SK-N-SH treated with all-trans-retinoic acid at 6 μM for 48 hours (cell line): ENCODE data around the gene VSIG1.

ENCODE experiments used
- ATAC-seq: fragments of 200-7000 bp; cut with Tn5 transposase; 3 replicates; pipeline ENCODE4 v1.9.1; 2020; ENCODE audit warnings: mild to moderate bottlenecking, moderate library complexity
- ARNTL ChIP-seq: fragments of 450-650 bp; formaldehyde crosslinking; IDR thresholded peaks from 2 replicates; pipeline ENCODE4 v1.5.0; 2020; ENCODE audit warnings: low read depth, mild to moderate bottlenecking, moderate library complexity, borderline replicate concordance
- BACH2 ChIP-seq: fragments of 250-450 bp; sonication (Bioruptor Pico); IDR thresholded peaks from 2 replicates; pipeline ENCODE4 v1.9.0; 2021; ENCODE audit warnings: mild to moderate bottlenecking, borderline replicate concordance
- CREB5 ChIP-seq: fragments of 250-450 bp; sonication (Bioruptor Pico); IDR thresholded peaks from 2 replicates; pipeline ENCODE4 v1.5.1; 2020; ENCODE audit warnings: low read depth, mild to moderate bottlenecking, moderate library complexity
- CSDC2 ChIP-seq: fragments of 250-450 bp; sonication (Bioruptor Pico); IDR thresholded peaks from 2 replicates; pipeline ENCODE4 v1.5.0; 2020; ENCODE audit warnings: mild to moderate bottlenecking, moderate library complexity
- CSRNP3 ChIP-seq: fragments of 250-450 bp; sonication (Bioruptor Pico); IDR thresholded peaks from 2 replicates; pipeline ENCODE4 v1.5.1; 2021; ENCODE audit warnings: mild to moderate bottlenecking, moderate library complexity
- ESRRG ChIP-seq: fragments of 250-450 bp; sonication (Bioruptor Pico); IDR thresholded peaks from 2 replicates; pipeline ENCODE4 v1.6.1; 2021; ENCODE audit warnings: mild to moderate bottlenecking
- GLIS3 ChIP-seq: fragments of 250-450 bp; sonication (Bioruptor Pico); IDR thresholded peaks from 2 replicates; pipeline ENCODE4 v1.5.0; 2020; ENCODE audit warnings: mild to moderate bottlenecking, moderate library complexity
- ISL1 ChIP-seq: fragments of 250-450 bp; sonication (Bioruptor Pico); IDR thresholded peaks from 2 replicates; pipeline ENCODE4 v2.1.2; 2022; ENCODE audit warnings: mild to moderate bottlenecking, moderate library complexity
- OSR1 ChIP-seq: fragments of 250-450 bp; sonication (Bioruptor Pico); IDR thresholded peaks from 2 replicates; pipeline ENCODE4 v1.8.0; 2022; ENCODE audit warnings: moderate library complexity, mild to moderate bottlenecking, inconsistent platforms
- POU6F1 ChIP-seq: fragments of 250-450 bp; sonication (Bioruptor Pico); IDR thresholded peaks from 2 replicates; pipeline ENCODE4 v1.8.0; 2021; ENCODE audit warnings: low read depth, mild to moderate bottlenecking, moderate library complexity, borderline replicate concordance
- RARB ChIP-seq: fragments of 250-450 bp; sonication (Bioruptor Pico); IDR thresholded peaks from 2 replicates; pipeline ENCODE4 v1.8.0; 2021; ENCODE audit warnings: mild to moderate bottlenecking, moderate library complexity
- SNAI2 ChIP-seq: fragments of 250-450 bp; sonication (Bioruptor Pico); IDR thresholded peaks from 2 replicates; pipeline ENCODE4 v1.5.0; 2020; ENCODE audit warnings: mild to moderate bottlenecking, moderate library complexity
- TOX ChIP-seq: fragments of 250-450 bp; sonication (Bioruptor Pico); IDR thresholded peaks from 2 replicates; pipeline ENCODE4 v1.8.0; 2021; ENCODE audit warnings: mild to moderate bottlenecking, moderate library complexity, borderline replicate concordance
- TSHZ2 ChIP-seq: fragments of 250-450 bp; sonication (Bioruptor Pico); IDR thresholded peaks from 2 replicates; pipeline ENCODE4 v1.5.0; 2020; ENCODE audit warnings: mild to moderate bottlenecking, moderate library complexity
- ZC3H10 ChIP-seq: fragments of 250-450 bp; sonication (Bioruptor Pico); IDR thresholded peaks from 2 replicates; pipeline ENCODE4 v1.5.1; 2021; ENCODE audit warnings: mild to moderate bottlenecking, moderate library complexity
- ZFP30 ChIP-seq: fragments of 450-650 bp; formaldehyde crosslinking; IDR thresholded peaks from 2 replicates; pipeline ENCODE4 v1.5.0; 2022; ENCODE audit warnings: mild to moderate bottlenecking, moderate library complexity
- ZNF565 ChIP-seq: fragments of 450-650 bp; formaldehyde crosslinking; conservative IDR thresholded peaks from 2 replicates; pipeline ENCODE4 v1.5.0; 2020; ENCODE audit warnings: low read depth, mild to moderate bottlenecking, moderate library complexity
- ZNF70 ChIP-seq: fragments of 450-650 bp; formaldehyde crosslinking; IDR thresholded peaks from 2 replicates; pipeline ENCODE4 v1.5.0; 2020; ENCODE audit warnings: mild to moderate bottlenecking, moderate library complexity
- ZNF8 ChIP-seq: fragments of 450-650 bp; formaldehyde crosslinking; IDR thresholded peaks from 2 replicates; pipeline ENCODE4 v1.5.0; 2020; ENCODE audit warnings: mild to moderate bottlenecking, moderate library complexity

Gene VSIG1

GRCh38 chrX:108000751-108001150 is 44.1 kb upstream of the VSIG1 start:
- TF ChIP-seq TOX (CRISPR knock-in tag) (no peak), CSDC2 (no peak), CREB5 (CRISPR knock-in tag) (no peak), OSR1 (CRISPR knock-in tag) (no peak), ZNF8 (CRISPR knock-in tag) (no peak), ISL1 (CRISPR knock-in tag) (no peak), ZNF565 (CRISPR knock-in tag) (no peak), ZNF70 (no peak), POU6F1 (CRISPR knock-in tag) (no peak), ZFP30 (CRISPR knock-in tag) (no peak), BACH2 (CRISPR knock-in tag) (no peak), ARNTL (CRISPR knock-in tag) (no peak), ESRRG (CRISPR knock-in tag) (no peak)
- ATAC-seq = no peak

GRCh38 chrX:108001218-108001814 is 43.5 kb upstream of the VSIG1 start:
- peak; percentile 95 for ATAC-seq
- TF ChIP-seq CSRNP3 (no peak), POU6F1 (CRISPR knock-in tag) (no peak), TSHZ2 (CRISPR knock-in tag) (no peak)

GRCh38 chrX:108018656-108019381 is 26.0 kb upstream of the VSIG1 start:
- no peak for ATAC-seq
- TF ChIP-seq ZNF8 (CRISPR knock-in tag) (no peak), GLIS3 (no peak), ZNF565 (CRISPR knock-in tag) (no peak), RARB (no peak)
- TF ChIP-seq, all 23 proteins: peak for 0

GRCh38 chrX:108019382-108019875 is 25.4 kb upstream of the VSIG1 start:
- ATAC-seq = no peak
- TF ChIP-seq TSHZ2 (CRISPR knock-in tag) (no peak), CSDC2 (no peak), ZC3H10 (CRISPR knock-in tag) (no peak), RARB (no peak), ZNF70 (no peak), CSRNP3 (no peak), TOX (CRISPR knock-in tag) (no peak), SNAI2 (CRISPR knock-in tag) (no peak)
